ENCODE results near the gene CEP112.

The CEP112 gene

GRCh38 chr17:65628644-65629036 lies 563.3 kb downstream of the CEP112 start:
- TF ChIP-seq ZFX (IDR thresholded peaks at IDR 0.05; ENCODE audit: borderline replicate concordance) (no peak), CTCF (IDR thresholded peaks at IDR 0.05) (no peak)

GRCh38 chr17:65627891-65628643 lies 563.9 kb downstream of the CEP112 start:
- TF ChIP-seq ZFX (IDR thresholded peaks at IDR 0.05; ENCODE audit: borderline replicate concordance) (no peak), CTCF (IDR thresholded peaks at IDR 0.05) (no peak)
- 0 out of 2 replicates have a peak overlapping the region, but pooled peaks have one; percentile 12 for H3K27ac ChIP-seq

More at GRCh38 chr17:65628644-65629036, 563.3 kb downstream of the CEP112 start:
- H3K27ac ChIP-seq = 0 out of 2 replicates have a peak overlapping the region, but pooled peaks have one; percentile 12

GRCh38 chr17:65627108-65627507 lies 564.8 kb downstream of the CEP112 start:
- TF ChIP-seq CTCF (IDR thresholded peaks at IDR 0.05) (no peak), ZFX (IDR thresholded peaks at IDR 0.05; ENCODE audit: borderline replicate concordance) (no peak)
- H3K27ac ChIP-seq = no peak overlapping the region

GRCh38 chr17:65626451-65626850 lies 565.5 kb downstream of the CEP112 start:
- no peak overlapping the region for H3K27ac ChIP-seq
- TF ChIP-seq CTCF (IDR thresholded peaks at IDR 0.05) = no peak
- no peak for TF ChIP-seq ZFX (IDR thresholded peaks at IDR 0.05; ENCODE audit: borderline replicate concordance)

- no peak overlapping the region for H3K27ac ChIP-seq
- TF ChIP-seq ZFX (IDR thresholded peaks at IDR 0.05; ENCODE audit: borderline replicate concordance) = no peak
- no peak for TF ChIP-seq CTCF (IDR thresholded peaks at IDR 0.05)
These were observed 573.4 kb downstream of the CEP112 start for GRCh38 chr17:65618516-65618915.

- no peak overlapping the region for H3K27ac ChIP-seq
- TF ChIP-seq CTCF (IDR thresholded peaks at IDR 0.05) (no peak), ZFX (IDR thresholded peaks at IDR 0.05; ENCODE audit: borderline replicate concordance) (no peak)
These were observed 574.4 kb downstream of the CEP112 start for GRCh38 chr17:65617496-65617895.

- TF ChIP-seq ZFX (IDR thresholded peaks at IDR 0.05; ENCODE audit: borderline replicate concordance) (no peak), CTCF (IDR thresholded peaks at IDR 0.05) (no peak)
These were observed 582.2 kb downstream of the CEP112 start for GRCh38 chr17:65609749-65610148.

More at GRCh38 chr17:65609749-65610148, 582.2 kb downstream of the CEP112 start:
- peak overlapping the region; percentile 45 for H3K27ac ChIP-seq
